Suprapubic skin (tissue), 4 donors: ENCODE results near the gene SP2. TPM values are rescaled to one million over a fixed set of nuclear protein-coding genes. Genes with fewer than 3 reads are reported as not detected.

Experiments used
- DNase-seq, 2 donors: peaks; one replicate each; pipeline ENCODE4 v3.0.0-alpha.2; 2019; ENCODE audit warnings: low spot score in 2 of 2
- H3K27ac ChIP-seq: fragments of 200-600 bp; sonication (generic); one replicate; pipeline ENCODE4 v1.5.1; 2019
- H3K27me3 ChIP-seq: fragments of 200-600 bp; sonication (generic); one replicate; pipeline ENCODE4 v1.5.1; 2019
- H3K36me3 ChIP-seq: fragments of 200-600 bp; sonication (generic); one replicate; pipeline ENCODE4 v1.5.1; 2019
- H3K4me1 ChIP-seq: fragments of 200-600 bp; sonication (generic); one replicate; pipeline ENCODE4 v1.5.1; 2019
- H3K4me3 ChIP-seq: fragments of 200-600 bp; sonication (generic); one replicate; pipeline ENCODE4 v1.5.1; 2019; ENCODE audit warnings: mild to moderate bottlenecking
- H3K9me3 ChIP-seq: fragments of 200-600 bp; sonication (generic); one replicate; pipeline ENCODE4 v1.5.1; 2019
- CTCF ChIP-seq, 2 donors: fragments of 200-600 bp in 1 of 2; fragments of 450-650 bp in 1 of 2; sonication (generic) in 1 of 2; IDR thresholded peaks; one replicate each; pipeline ENCODE4 v1.5.1; 2016 to 2019; ENCODE audit warnings: antibody characterized with exemption in 2 of 2, mild to moderate bottlenecking in 1 of 2, moderate library complexity in 1 of 2
- EP300 ChIP-seq: sonication (generic); formaldehyde crosslinking; IDR thresholded peaks from one replicate; pipeline ENCODE4 v1.6.1; 2017; ENCODE audit warnings: antibody characterized with exemption
- POLR2A ChIP-seq, 2 donors: fragments of 450-650 bp; IDR thresholded peaks; one replicate each; pipeline ENCODE4 v1.6.1; 2017; ENCODE audit warnings: antibody characterized with exemption in 2 of 2, mild to moderate bottlenecking in 2 of 2, moderate library complexity in 2 of 2
- POLR2AphosphoS5 ChIP-seq, 3 donors: sonication (generic); formaldehyde crosslinking; IDR thresholded peaks; one replicate each; pipeline ENCODE4 v1.6.1; 2017; ENCODE audit warnings: antibody characterized with exemption in 3 of 3
- WGBS: methylation state at CpG from one replicate; pipeline ENCODE4 v1.1.5; 2018; 5-methylcytosine and 5-hydroxymethylcytosine counted together
- total RNA-seq, 4 donors: library from RNA; depleted of rRNA; stranded (reverse); fragments of >200 nt; gene quantifications; one replicate each; pipeline ENCODE4 v1.1.0, GENCODE V29; 2016

Gene SP2
- total RNA-seq, 4 donors from 2014 or later, result 6.9 to 12.7 (median 9.8) TPM

DNA sequence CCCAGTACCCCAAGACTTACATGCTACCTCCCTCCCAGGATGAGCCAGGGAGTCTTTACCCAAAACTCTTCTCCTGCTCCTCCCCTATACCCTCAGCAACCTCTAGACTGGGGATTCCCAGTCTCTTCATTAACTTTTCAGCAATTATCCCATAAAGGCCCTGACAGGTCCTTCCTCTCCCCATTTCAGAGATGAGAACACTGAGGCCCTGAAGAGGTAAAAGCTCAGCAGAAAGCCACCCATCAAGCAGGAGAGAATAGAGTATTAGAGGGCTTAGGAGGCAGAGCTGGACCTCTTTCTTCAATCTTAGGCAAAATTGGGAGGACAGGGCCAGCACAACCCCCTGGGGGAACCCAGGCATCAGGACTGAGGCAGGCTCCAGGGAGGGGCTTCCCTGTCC is 39.2 kb upstream of the SP2 start:
- TF ChIP-seq CTCF (IDR thresholded peaks at IDR 0.05) (no peak), EP300 (no peak), POLR2A (IDR thresholded peaks at IDR 0.05) (no peak), POLR2AphosphoS5 (IDR thresholded peaks at IDR 0.05) (no peak)
- H3K27ac ChIP-seq, result no peak overlapping the region
- no peaks in the 10 kb centered on the region for H3K36me3 ChIP-seq
- no peak overlapping the region for H3K4me3 ChIP-seq
- H3K4me1 ChIP-seq, result peaks cover 4% of the 10 kb centered on the region
- DNase-seq, result no peak
- H3K9me3 ChIP-seq, result no peaks in the 10 kb centered on the region
- peaks cover 72% of the 10 kb centered on the region for H3K27me3 ChIP-seq

DNA sequence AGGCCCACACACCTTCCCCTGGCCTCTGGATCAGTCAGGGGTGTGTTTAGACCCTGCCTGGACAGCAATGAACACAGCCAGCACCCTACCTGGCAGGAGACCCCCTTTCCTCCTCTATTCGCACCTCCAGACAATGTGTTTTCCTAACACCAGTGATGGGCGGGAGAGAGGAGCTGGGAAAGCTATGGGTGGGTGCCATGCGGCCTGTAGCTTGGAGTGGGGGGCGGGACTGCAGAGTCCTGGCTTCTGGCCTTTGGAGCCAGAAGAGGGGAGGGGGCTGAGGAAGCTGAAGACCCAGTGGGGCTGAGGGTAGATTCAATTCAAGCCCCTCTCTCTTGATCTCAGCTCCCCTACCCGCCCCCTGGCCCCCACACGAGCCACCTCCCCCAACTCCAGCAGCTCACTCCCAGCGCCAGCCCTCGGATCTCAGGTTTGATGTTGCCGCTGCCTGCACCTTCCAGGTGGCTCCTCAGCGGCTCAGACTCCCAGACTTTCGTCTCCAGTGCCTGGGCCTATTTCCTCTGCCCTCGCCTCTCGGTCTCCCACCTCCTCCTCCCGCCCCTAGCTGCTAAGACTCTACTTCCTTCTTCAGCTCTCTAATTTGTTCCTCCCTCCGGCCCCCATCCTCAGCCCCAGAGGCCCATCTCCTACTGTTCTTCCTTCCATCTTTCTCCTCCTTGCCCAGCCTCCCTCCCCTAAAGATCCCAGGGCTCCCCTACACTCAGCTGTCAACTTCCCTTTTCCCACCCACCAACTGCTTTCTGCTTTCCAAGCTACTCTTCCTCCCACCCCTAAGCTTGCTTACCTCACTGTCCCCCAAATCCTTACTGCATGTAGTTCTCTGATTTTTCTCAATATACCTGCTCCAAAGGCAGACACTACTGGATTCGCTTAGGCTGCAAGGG is 38.2 kb upstream of the SP2 start:
- no peak overlapping the region for H3K4me3 ChIP-seq
- no peaks in the 10 kb centered on the region for H3K4me1 ChIP-seq
- H3K27ac ChIP-seq, result no peak overlapping the region
- no peak for DNase-seq
- no peaks in the 10 kb centered on the region for H3K9me3 ChIP-seq
- H3K27me3 ChIP-seq, result peaks cover 62% of the 10 kb centered on the region
- WGBS, result 72% methylated on average over 16 of the region's 16 CpGs
- H3K36me3 ChIP-seq, result no peaks in the 10 kb centered on the region
- TF ChIP-seq EP300 (no peak), POLR2A (IDR thresholded peaks at IDR 0.05) (no peak), POLR2AphosphoS5 (IDR thresholded peaks at IDR 0.05) (no peak), CTCF (IDR thresholded peaks at IDR 0.05) (no peak)

GRCh38 chr17:47860386-47860785 is 35.6 kb upstream of the SP2 start:
- DNase-seq, result no peak
- Histone ChIP-seq H3K9me3 (no peaks in the 10 kb centered on the region), H3K4me3 (no peak overlapping the region), H3K36me3 (no peaks in the 10 kb centered on the region), H3K27ac (no peak overlapping the region), H3K4me1 (peaks cover 4% of the 10 kb centered on the region), H3K27me3 (peaks cover 36% of the 10 kb centered on the region)
- WGBS, result 89% methylated on average over 5 of the region's 5 CpGs
- no peak for TF ChIP-seq POLR2A (IDR thresholded peaks at IDR 0.05)
- no peak for TF ChIP-seq EP300
- no peak for TF ChIP-seq CTCF (IDR thresholded peaks at IDR 0.05)
- no peak for TF ChIP-seq POLR2AphosphoS5 (IDR thresholded peaks at IDR 0.05)

- Histone ChIP-seq H3K36me3 (no peaks in the 10 kb centered on the region), H3K27ac (no peak overlapping the region), H3K9me3 (no peaks in the 10 kb centered on the region), H3K4me1 (peaks cover 7% of the 10 kb centered on the region), H3K4me3 (no peak overlapping the region), H3K27me3 (peaks cover 34% of the 10 kb centered on the region)
- DNase-seq, result no peak
- 47% methylated on average over 7 of the region's 7 CpGs for WGBS
- no peak for TF ChIP-seq EP300
- no peak for TF ChIP-seq POLR2AphosphoS5 (IDR thresholded peaks at IDR 0.05)
- no peak for TF ChIP-seq CTCF (IDR thresholded peaks at IDR 0.05)
- TF ChIP-seq POLR2A (IDR thresholded peaks at IDR 0.05), result no peak
Observed at GRCh38 chr17:47862621-47863440, 33.2 kb upstream of the SP2 start.

GRCh38 chr17:47864791-47865216 is 31.2 kb upstream of the SP2 start:
- no peak overlapping the region for H3K27ac ChIP-seq
- H3K27me3 ChIP-seq, result peaks cover 38% of the 10 kb centered on the region
- peaks cover 7% of the 10 kb centered on the region for H3K4me1 ChIP-seq
- H3K4me3 ChIP-seq, result no peak overlapping the region
- no peaks in the 10 kb centered on the region for H3K9me3 ChIP-seq
- DNase-seq, result no peak
- H3K36me3 ChIP-seq, result no peaks in the 10 kb centered on the region
- 25% methylated on average over 6 of the region's 7 CpGs for WGBS
- no peak for TF ChIP-seq CTCF (IDR thresholded peaks at IDR 0.05)
- TF ChIP-seq POLR2AphosphoS5 (IDR thresholded peaks at IDR 0.05), result no peak
